IMR-90 (cell line): ENCODE measurements around the gene COLEC11.

Experiments
- CEBPB ChIP-seq: IDR thresholded peaks from 2 replicates; pipeline ENCODE4 v1.6.1; 2012; ENCODE audit warnings: low read depth, low read length, improper control_type of control experiment
- CTCF ChIP-seq: conservative IDR thresholded peaks from 2 replicates; pipeline ENCODE4 v1.5.1; 2012; ENCODE audit warnings: mild to moderate bottlenecking, low read depth, low read length, improper control_type of control experiment
- ELK1 ChIP-seq: fragments of 150-350 bp; IDR thresholded peaks from 2 replicates; pipeline ENCODE4 v1.6.1; 2016; ENCODE audit warnings: low read depth, mild to moderate bottlenecking, low read length, moderate library complexity, borderline replicate concordance
- MAFK ChIP-seq: IDR thresholded peaks from 2 replicates; pipeline ENCODE4 v1.6.1; 2012; ENCODE audit warnings: low read depth, low read length, improper control_type of control experiment
- NFE2L2 ChIP-seq: fragments of 150-350 bp; IDR thresholded peaks from 2 replicates; pipeline ENCODE4 v1.6.1; 2016; ENCODE audit warnings: low read depth, mild to moderate bottlenecking, low read length
- POLR2A ChIP-seq: IDR thresholded peaks from 2 replicates; pipeline ENCODE4 v1.6.1; 2012; ENCODE audit warnings: mild to moderate bottlenecking, low read depth, low read length
- RAD21 ChIP-seq: IDR thresholded peaks from 2 replicates; pipeline ENCODE4 v1.6.1; 2012; ENCODE audit warnings: low read length, improper control_type of control experiment
- RCOR1 ChIP-seq: IDR thresholded peaks from 2 replicates; pipeline ENCODE4 v1.6.1; 2012; ENCODE audit warnings: mild to moderate bottlenecking, low read length, improper control_type of control experiment; ENCODE audit not compliant: insufficient replicate concordance
- SMC3 ChIP-seq: fragments of 150-350 bp; IDR thresholded peaks from 2 replicates; pipeline ENCODE4 v1.6.1; 2016; ENCODE audit warnings: low read depth, mild to moderate bottlenecking, antibody characterized with exemption, low read length, moderate library complexity
- USF2 ChIP-seq: fragments of 150-350 bp; IDR thresholded peaks from 2 replicates; pipeline ENCODE4 v1.6.1; 2017; ENCODE audit warnings: mild to moderate bottlenecking, antibody characterized with exemption, low read length, low read depth

- TF ChIP-seq CTCF, result no peak
- TF ChIP-seq NFE2L2, result no peak
- no peak for TF ChIP-seq USF2
- no peak for TF ChIP-seq ELK1
- no peak for TF ChIP-seq POLR2A
- TF ChIP-seq RAD21, result no peak
- no peak for TF ChIP-seq MAFK
- TF ChIP-seq CEBPB, result no peak
- TF ChIP-seq SMC3, result no peak
- no peak for TF ChIP-seq RCOR1
Observed at GRCh38 chr2:3672861-3673678, 78.2 kb downstream of the COLEC11 start.
